ENCODE measurements around the gene AVL9.

- TF ChIP-seq PREB (CRISPR knock-in tag; IDR thresholded peaks at IDR 0.05): no peak
- no peak for TF ChIP-seq ZBTB7A (CRISPR knock-in tag; IDR thresholded peaks at IDR 0.05)
- TF ChIP-seq ELF4 (CRISPR knock-in tag; IDR thresholded peaks at IDR 0.05; ENCODE audit: borderline replicate concordance): no peak
Observed at GRCh38 chr7:32609463-32609862, 114.2 kb downstream of the AVL9 start.

Data from HepG2 (cell line).